ENCODE data around the gene BOD1. TPM values are rescaled to one million over a fixed set of nuclear protein-coding genes. Genes with fewer than 3 reads are reported as not detected.
A peak's percentile ranks its signal among the peaks of the same experiment; 100 is the strongest.

The BOD1 gene
- total RNA-seq (10 to 100 TPM in 4 of 5 donors, 1 to 10 TPM in 1; 8.2 to 58.4 (median 19.4) TPM), polyA plus RNA-seq (10 to 100 TPM; 31.0 to 46.4 (median 33.7) TPM)
- long read RNA-seq, donor 1, transcript BOD1-202 (4 exons, 1,562 nt): major isoform, 7 of 10 reads
- long read RNA-seq, donor 1, partial matches to known transcripts: 0 of 10 reads
- long read RNA-seq, donor 1, other reads (novel, unspliced or antisense): 0 of 10 reads
- long read RNA-seq, donor 2, transcript BOD1-202 (4 exons, 1,562 nt): major isoform, 13 of 16 reads
- long read RNA-seq, donor 2, partial matches to known transcripts: 0 of 16 reads
- long read RNA-seq, donor 2, other reads (novel, unspliced or antisense): 0 of 16 reads
- long read RNA-seq, donor 3, transcript BOD1-202 (4 exons, 1,562 nt): major isoform, 11 of 11 reads
- long read RNA-seq, donor 3, partial matches to known transcripts: 0 of 11 reads
- long read RNA-seq, donor 3, other reads (novel, unspliced or antisense): 0 of 11 reads
- long read RNA-seq, donor 4, transcript BOD1-202 (4 exons, 1,562 nt): major isoform, 6 of 6 reads
- long read RNA-seq, donor 4, partial matches to known transcripts: 0 of 6 reads
- long read RNA-seq, donor 4, other reads (novel, unspliced or antisense): 0 of 6 reads
- long read RNA-seq, donor 5, transcript BOD1-207 (2 exons, 736 nt): minor isoform, 7 of 40 reads
- long read RNA-seq, donor 5, transcript BOD1-202 (4 exons, 1,562 nt): major isoform, 30 of 40 reads
- long read RNA-seq, donor 5, partial matches to known transcripts: 0 of 40 reads
- long read RNA-seq, donor 5, other reads (novel, unspliced or antisense): 0 of 40 reads
- long read RNA-seq, donor 6, transcript BOD1-202 (4 exons, 1,562 nt): major isoform, 29 of 39 reads
- long read RNA-seq, donor 6, partial matches to known transcripts: 5 of 39 reads
- long read RNA-seq, donor 6, other reads (novel, unspliced or antisense): 0 of 39 reads
- long read RNA-seq, donor 7, transcript BOD1-202 (4 exons, 1,562 nt): major isoform, 19 of 23 reads
- long read RNA-seq, donor 7, partial matches to known transcripts: 0 of 23 reads
- long read RNA-seq, donor 7, other reads (novel, unspliced or antisense): 0 of 23 reads
- long read RNA-seq, donor 8, transcript BOD1-202 (4 exons, 1,562 nt): major isoform, 13 of 19 reads
- long read RNA-seq, donor 8, partial matches to known transcripts: 0 of 19 reads
- long read RNA-seq, donor 8, other reads (novel, unspliced or antisense): 0 of 19 reads
- long read RNA-seq, donor 9, transcript BOD1-202 (4 exons, 1,562 nt): major isoform, 8 of 14 reads
- long read RNA-seq, donor 9, partial matches to known transcripts: 0 of 14 reads
- long read RNA-seq, donor 9, other reads (novel, unspliced or antisense): 0 of 14 reads
- long read RNA-seq, donor 10, partial matches to known transcripts: 0 of 4 reads
- long read RNA-seq, donor 10, other reads (novel, unspliced or antisense): 0 of 4 reads

GRCh38 chr5:173616577-173617118 is at the start of gene BOD1:
TSS of gene BOD1 (minus strand) at chr5:173616650. CDS start at chr5:173616436, 214 bp downstream.
- intact Hi-C loops (cut with DNase I; ENCODE audit: low total_unique reads): loop anchor here (5.0 kb wide), 1 partner anchor 356 kb away; no protein-coding TSS in a partner anchor
- Histone ChIP-seq H3K36me3 (peaks cover 0 to 21% (median 19%) of the 10 kb centered on the region in 4 donors), H3K4me3 (peak within 1 kb of the TSS; percentile 87 to 99 (median 94)), H3K4me1 (peaks cover 34 to 55% (median 43%) of the 10 kb centered on the region in 4 donors), H3K27me3 (no peaks in the 10 kb centered on the region), H3K27ac (peak within 1 kb of the TSS; percentile 93 to 98 (median 96)), H3K9me3 (no peaks in the 10 kb centered on the region)
- TF ChIP-seq EP300 (IDR thresholded peaks at IDR 0.05) (no peak), POLR2AphosphoS5 (IDR thresholded peaks at IDR 0.05) (peak; percentile 63 to 88 (median 79)), POLR2A (IDR thresholded peaks at IDR 0.05) (no peak)
- TF ChIP-seq, protein P1, sequence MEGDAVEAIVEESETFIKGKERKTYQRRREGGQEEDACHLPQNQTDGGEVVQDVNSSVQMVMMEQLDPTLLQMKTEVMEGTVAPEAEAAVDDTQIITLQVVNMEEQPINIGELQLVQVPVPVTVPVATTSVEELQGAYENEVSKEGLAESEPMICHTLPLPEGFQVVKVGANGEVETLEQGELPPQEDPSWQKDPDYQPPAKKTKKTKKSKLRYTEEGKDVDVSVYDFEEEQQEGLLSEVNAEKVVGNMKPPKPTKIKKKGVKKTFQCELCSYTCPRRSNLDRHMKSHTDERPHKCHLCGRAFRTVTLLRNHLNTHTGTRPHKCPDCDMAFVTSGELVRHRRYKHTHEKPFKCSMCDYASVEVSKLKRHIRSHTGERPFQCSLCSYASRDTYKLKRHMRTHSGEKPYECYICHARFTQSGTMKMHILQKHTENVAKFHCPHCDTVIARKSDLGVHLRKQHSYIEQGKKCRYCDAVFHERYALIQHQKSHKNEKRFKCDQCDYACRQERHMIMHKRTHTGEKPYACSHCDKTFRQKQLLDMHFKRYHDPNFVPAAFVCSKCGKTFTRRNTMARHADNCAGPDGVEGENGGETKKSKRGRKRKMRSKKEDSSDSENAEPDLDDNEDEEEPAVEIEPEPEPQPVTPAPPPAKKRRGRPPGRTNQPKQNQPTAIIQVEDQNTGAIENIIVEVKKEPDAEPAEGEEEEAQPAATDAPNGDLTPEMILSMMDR (IDR thresholded peaks at IDR 0.05): no peak
- WGBS, 5 donors: 2 to 4% (median 3%) methylated on average over 26 to 37 of the region's 37 CpGs
- DNase-seq: peak; percentile 97 to 99

GRCh38 chr5:173665326-173665725 is 48.9 kb upstream of the BOD1 start:
- Histone ChIP-seq H3K9me3 (peaks cover 0 to 9% (median 0%) of the 10 kb centered on the region in 4 donors), H3K27me3 (no peaks in the 10 kb centered on the region), H3K4me1 (peaks cover 0 to 16% (median 1%) of the 10 kb centered on the region in 4 donors), H3K36me3 (no peaks in the 10 kb centered on the region), H3K27ac (no peak overlapping the region), H3K4me3 (no peak overlapping the region)
- WGBS, 5 donors: 72 to 89% (median 85%) methylated on average over 4 of the region's 4 CpGs
- no peak for DNase-seq
- intact Hi-C loops (cut with DNase I; ENCODE audit: low total_unique reads): no loop called here
- TF ChIP-seq POLR2A (IDR thresholded peaks at IDR 0.05): no peak
- TF ChIP-seq, protein P1 (IDR thresholded peaks at IDR 0.05): no peak
- TF ChIP-seq EP300 (IDR thresholded peaks at IDR 0.05): no peak
- TF ChIP-seq POLR2AphosphoS5 (IDR thresholded peaks at IDR 0.05): no peak

DNA sequence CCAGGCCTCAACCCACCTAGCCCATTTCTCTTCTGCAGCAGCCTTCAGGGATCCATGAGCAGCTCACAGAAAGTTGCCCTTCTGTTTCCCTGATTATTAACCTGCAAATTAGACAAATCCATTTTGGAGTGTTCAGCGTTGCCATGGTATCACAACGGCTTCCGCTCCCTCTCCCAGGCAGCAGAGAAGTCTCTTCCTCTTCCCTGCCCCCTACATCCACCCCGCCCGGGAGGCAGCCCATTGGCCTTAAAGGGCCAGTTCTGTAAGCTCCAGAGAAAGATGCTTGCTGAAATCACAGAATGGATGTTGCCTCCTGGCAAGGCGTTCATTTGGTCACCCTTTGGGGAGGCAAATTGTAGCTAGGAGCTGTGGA is 47.7 kb upstream of the BOD1 start:
- H3K27ac ChIP-seq: no peak overlapping the region
- H3K9me3 ChIP-seq: peaks cover 0 to 16% (median 3%) of the 10 kb centered on the region in 4 donors
- no peaks in the 10 kb centered on the region for H3K27me3 ChIP-seq
- no peak overlapping the region for H3K4me3 ChIP-seq
- peak in 1 of 2 donors; percentile 81 for DNase-seq
- intact Hi-C loops (cut with DNase I; ENCODE audit: low total_unique reads): no loop called here
- H3K4me1 ChIP-seq: peaks cover 0 to 8% (median 0%) of the 10 kb centered on the region in 4 donors
- no peaks in the 10 kb centered on the region for H3K36me3 ChIP-seq
- TF ChIP-seq, protein P1 (IDR thresholded peaks at IDR 0.05): no peak
- TF ChIP-seq EP300 (IDR thresholded peaks at IDR 0.05) (no peak), POLR2A (IDR thresholded peaks at IDR 0.05) (no peak), POLR2AphosphoS5 (IDR thresholded peaks at IDR 0.05) (no peak)
- WGBS, 5 donors: 34 to 44% (median 38%) methylated on average over 6 of the region's 6 CpGs
